ENCODE data around the gene AGXT. TPM values are rescaled to one million over a fixed set of nuclear protein-coding genes. Genes with fewer than 3 reads are reported as not detected.

AGXT gene
- total and polyA plus RNA-seq, 2 of the 8 experiments (the other 6 are each of a cell fraction or from before 2014, with no cell fraction given) = 0.03 TPM; not detected in 1

DNA sequence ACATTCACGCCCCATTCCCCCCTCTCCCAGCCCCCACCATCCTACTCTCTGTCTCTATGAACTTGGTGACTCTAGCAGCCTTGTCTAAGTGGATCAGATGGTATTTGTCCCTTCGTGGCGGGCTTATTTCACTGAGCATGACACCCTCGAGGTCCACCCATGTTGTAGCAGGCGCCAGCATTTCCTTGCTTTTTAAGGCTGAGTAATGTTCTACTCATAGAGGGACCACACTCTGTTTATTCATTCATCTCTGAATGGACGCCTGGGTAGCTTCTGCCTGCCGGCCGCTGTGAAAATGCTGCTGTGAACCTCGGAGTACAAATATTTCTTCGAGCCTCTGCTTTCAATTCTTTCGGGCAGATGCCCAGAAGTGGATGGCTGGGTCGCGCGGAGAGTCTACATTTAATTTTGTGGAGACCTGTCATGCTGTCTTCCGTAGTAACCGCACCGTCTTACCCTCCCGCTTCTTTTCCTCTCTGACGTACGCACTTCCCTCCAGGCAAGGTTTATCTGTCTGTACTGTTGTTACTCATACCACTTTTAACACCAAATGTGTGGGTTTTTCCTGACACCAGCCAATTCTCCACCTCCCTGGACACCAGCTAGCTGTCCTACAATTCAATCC lies 43.1 kb downstream of the AGXT start (continued):
- TF ChIP-seq RNF2 (IDR thresholded peaks at IDR 0.05; ENCODE audit: borderline replicate concordance, low read depth, low read length, missing control alignments, poor library complexity, severe bottlenecking) (no peak), EGR1 (IDR thresholded peaks at IDR 0.05; ENCODE audit: borderline replicate concordance, low read depth, low read length) (no peak), SAP30 (IDR thresholded peaks at IDR 0.05; ENCODE audit: insufficient read depth, insufficient replicate concordance, low read length) (no peak), SP1 (IDR thresholded peaks at IDR 0.05; ENCODE audit: low read depth, low read length) (no peak)
- TF ChIP-seq, protein P1, sequence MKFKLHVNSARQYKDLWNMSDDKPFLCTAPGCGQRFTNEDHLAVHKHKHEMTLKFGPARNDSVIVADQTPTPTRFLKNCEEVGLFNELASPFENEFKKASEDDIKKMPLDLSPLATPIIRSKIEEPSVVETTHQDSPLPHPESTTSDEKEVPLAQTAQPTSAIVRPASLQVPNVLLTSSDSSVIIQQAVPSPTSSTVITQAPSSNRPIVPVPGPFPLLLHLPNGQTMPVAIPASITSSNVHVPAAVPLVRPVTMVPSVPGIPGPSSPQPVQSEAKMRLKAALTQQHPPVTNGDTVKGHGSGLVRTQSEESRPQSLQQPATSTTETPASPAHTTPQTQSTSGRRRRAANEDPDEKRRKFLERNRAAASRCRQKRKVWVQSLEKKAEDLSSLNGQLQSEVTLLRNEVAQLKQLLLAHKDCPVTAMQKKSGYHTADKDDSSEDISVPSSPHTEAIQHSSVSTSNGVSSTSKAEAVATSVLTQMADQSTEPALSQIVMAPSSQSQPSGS (IDR thresholded peaks at IDR 0.05; ENCODE audit: low read length) = no peak

All from H1 (cell line).